B cell (primary cell): ENCODE data around the gene ZNF260. TPM values are rescaled to one million over a fixed set of nuclear protein-coding genes. Genes with fewer than 3 reads are reported as not detected.

Experiments
- ATAC-seq: fragments of 200-7000 bp; cut with Tn5 transposase; one replicate; pipeline ENCODE4 v1.10.0; 2021; ENCODE audit warnings: low read depth, mild to moderate bottlenecking, moderate number of reproducible peaks, moderate library complexity
- CTCF ChIA-PET: fragments of 350-600 bp; sonication (Branson Sonifier 250); formaldehyde crosslinking; loops from one replicate; lab custom pipeline; 2021; ENCODE audit warnings: antibody characterized with exemption, inconsistent platforms; lab: Charles Lee
- POLR2A ChIA-PET: fragments of 350-600 bp; sonication (Branson Sonifier 250); formaldehyde crosslinking; loops from one replicate; lab custom pipeline; 2021; ENCODE audit warnings: antibody characterized with exemption; lab: Charles Lee
- DNase-seq: peaks from one replicate; pipeline ENCODE4 v3.0.0; 2013
- H2AFZ ChIP-seq: 2 replicates; pipeline ENCODE4 v1.6.1; 2012; ENCODE audit warnings: mild to moderate bottlenecking, low read depth, low read length; ENCODE audit not compliant: insufficient read depth, poor library complexity, severe bottlenecking
- H3K27ac ChIP-seq, 2 donors: 1 replicate in 1 of 2; 2 replicates in 1 of 2; pipeline ENCODE4 v1.5.1; 2012 to 2013; ENCODE audit warnings: low read length in 2 of 2, mild to moderate bottlenecking in 2 of 2, moderate library complexity in 1 of 2
- H3K27me3 ChIP-seq, 4 experiments: fragments of 200-600 bp in 1 of 4; sonication (generic) in 1 of 4; replicated peaks in 1 of 4; 1 replicate in 2 of 4; 2 replicates in 2 of 4; pipeline versions ENCODE4 v1.6.1 to v1.7.0; 2013 to 2016; ENCODE audit warnings: low read length in 3 of 4, mild to moderate bottlenecking in 2 of 4, mixed read lengths in 1 of 4, moderate library complexity in 1 of 4; ENCODE audit not compliant: insufficient read depth in 4 of 4, control insufficient read depth in 3 of 4; ENCODE audit errors: control extremely low read depth in 1 of 4
- H3K36me3 ChIP-seq, 2 experiments: replicated peaks in 1 of 2; 1 replicate in 1 of 2; 2 replicates in 1 of 2; pipeline versions ENCODE4 v1.6.1 to v1.7.1; 2013; ENCODE audit warnings: low read length in 1 of 2; ENCODE audit not compliant: insufficient read depth in 2 of 2, control insufficient read depth in 1 of 2; ENCODE audit errors: control extremely low read depth in 1 of 2, extremely low read depth in 1 of 2
- H3K4me1 ChIP-seq, 2 donors: fragments of 200-600 bp in 1 of 2; sonication (generic) in 1 of 2; 1 replicate in 1 of 2; 2 replicates in 1 of 2; pipeline versions ENCODE4 v1.5.1 to v1.6.1; 2013 to 2017; ENCODE audit warnings: low read length in 2 of 2; ENCODE audit not compliant: control insufficient read depth in 2 of 2, insufficient read depth in 2 of 2
- H3K4me2 ChIP-seq: replicated peaks from 2 replicates; pipeline ENCODE3; 2012; ENCODE audit warnings: mild to moderate bottlenecking, low read depth, low read length; ENCODE audit not compliant: poor library complexity, severe bottlenecking
- H3K4me3 ChIP-seq, 5 experiments: fragments of 200-600 bp in 1 of 5; sonication (generic) in 1 of 5; 1 replicate in 3 of 5; 2 replicates in 2 of 5; pipeline versions ENCODE4 v1.5.1 to v1.7.0; 2011 to 2016; ENCODE audit warnings: low read length in 4 of 5, mild to moderate bottlenecking in 4 of 5, low read depth in 2 of 5, control low read depth in 1 of 5, moderate library complexity in 1 of 5; ENCODE audit not compliant: insufficient read depth in 1 of 5; ENCODE audit errors: control extremely low read depth in 1 of 5, extremely low read depth in 1 of 5
- H3K79me2 ChIP-seq: fragments of 200-600 bp; sonication (generic); one replicate; pipeline ENCODE4 v1.6.0; 2016; ENCODE audit warnings: low read length; ENCODE audit not compliant: control insufficient read depth, insufficient read depth
- H3K9ac ChIP-seq: fragments of 200-600 bp; sonication (generic); 2 replicates; pipeline ENCODE4 v1.6.1; 2017; ENCODE audit warnings: mild to moderate bottlenecking, low read length, moderate library complexity
- H3K9me3 ChIP-seq, 3 donors: one replicate each; pipeline versions ENCODE4 v1.6.1 to v1.7.1; 2013; ENCODE audit warnings: low read length in 2 of 3; ENCODE audit not compliant: control insufficient read depth in 2 of 3, insufficient read depth in 1 of 3; ENCODE audit errors: control extremely low read depth in 1 of 3
- H4K20me1 ChIP-seq: 2 replicates; pipeline ENCODE4 v1.6.0; 2012; ENCODE audit warnings: mild to moderate bottlenecking, low read length; ENCODE audit not compliant: insufficient read depth, control insufficient read depth, poor library complexity, severe bottlenecking
- H3K27ac Mint-ChIP-seq: one replicate; pipeline ENCODE4 v1.8.0; 2021; ENCODE audit warnings: mixed read lengths
- H3K27me3 Mint-ChIP-seq: one replicate; pipeline ENCODE4 v1.8.0; 2021; ENCODE audit warnings: mixed read lengths
- H3K4me1 Mint-ChIP-seq: one replicate; pipeline ENCODE4 v1.8.0; 2021; ENCODE audit warnings: mixed read lengths
- H3K4me3 Mint-ChIP-seq: one replicate; pipeline ENCODE4 v1.8.0; 2021; ENCODE audit warnings: mixed read lengths
- H3K9me3 Mint-ChIP-seq: one replicate; pipeline ENCODE4 v1.8.0; 2022; ENCODE audit warnings: mixed read lengths; ENCODE audit not compliant: insufficient read depth
- WGBS: methylation state at CpG from one replicate; pipeline ENCODE4 v1.1.5; 2013; ENCODE audit warnings: missing lambda C conversion rate; ENCODE audit not compliant: insufficient coverage; 5-methylcytosine and 5-hydroxymethylcytosine counted together
- intact Hi-C: fragments of 100-400 bp; cut with micrococcal nuclease; formaldehyde crosslinking; loops from one replicate; pipeline ENCODE4 v1.10.0; 2022
- polyA minus RNA-seq: library from RNA; depleted of rRNA, polyadenylated mRNA; stranded (reverse); fragments of >200 nt; gene quantifications from 2 replicates; pipeline ENCODE4 v1.2.3, GENCODE V29; 2012
- polyA plus RNA-seq: library from polyadenylated mRNA; depleted of rRNA; stranded (reverse); fragments of >200 nt; gene quantifications from 2 replicates; pipeline ENCODE4 v1.2.3, GENCODE V29; 2012
- total RNA-seq, 2 donors: library from RNA; stranded (reverse); fragments of 120-200 nt in 1 of 2; gene quantifications; 1 replicate in 1 of 2; 2 replicates in 1 of 2; pipeline versions ENCODE4 v1.2.3 to v1.2.4, GENCODE V29; 2013 to 2022
- TF ChIP-seq, protein P1 (sequence below): fragments of 200-600 bp; IDR thresholded peaks from one replicate; pipeline ENCODE4 v1.8.0; 2022; ENCODE audit warnings: antibody characterized with exemption, mild to moderate bottlenecking

ZNF260 gene
- total RNA-seq: 13.2 and 20.4 TPM in 2 replicates
- total RNA-seq (2013): 18.6 TPM
- polyA plus RNA-seq: 2.7 and 3.0 TPM in 2 replicates
- polyA minus RNA-seq: 2.9 and 5.9 TPM in 2 replicates

DNA sequence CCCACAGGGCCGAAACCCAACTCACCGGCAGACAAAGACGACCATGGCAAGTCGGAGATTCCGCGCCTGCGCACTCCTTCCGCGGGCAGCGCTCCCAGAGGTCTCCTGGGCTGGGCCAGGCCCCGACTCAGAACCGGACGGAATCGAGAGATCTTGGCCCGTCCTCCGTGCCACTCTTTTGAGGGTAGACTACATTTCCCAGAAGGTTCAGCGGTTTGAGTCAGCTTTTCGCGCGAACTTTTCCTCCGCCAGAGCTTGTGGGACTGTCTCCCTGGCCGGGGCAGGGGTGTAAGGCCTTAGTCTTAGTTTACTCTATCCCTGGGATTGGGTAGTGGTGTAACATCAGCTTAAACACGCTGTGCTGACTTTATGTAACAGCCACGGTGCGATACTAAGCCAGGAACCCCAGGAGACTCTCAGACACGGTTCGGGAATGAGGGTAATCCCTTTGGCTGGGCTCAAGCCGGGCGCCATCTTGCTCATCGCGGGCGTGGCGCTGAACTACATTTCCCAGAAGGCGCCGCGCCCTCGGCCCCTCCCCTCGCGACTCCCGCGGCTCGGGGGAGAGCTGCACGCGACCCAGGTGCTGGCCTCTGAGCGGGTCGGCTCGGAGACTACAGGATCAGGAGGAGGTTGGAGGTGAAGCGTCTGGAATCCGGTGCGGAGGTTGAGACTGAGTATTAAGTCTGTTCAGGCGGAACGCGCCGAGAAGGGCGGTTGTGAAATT lies at the start of gene ZNF260:
ZNF260 (minus strand) TSS at position 78 of the 727 bp plus-strand sequence. CDS start 13,033 bp downstream, outside the sequence.
- H3K4me2 ChIP-seq: peak within 1 kb of the TSS; percentile 87
- H3K27ac ChIP-seq: peak within 1 kb of the TSS; percentile 86 to 88
- no peaks in the 10 kb centered on the region for H3K27me3 ChIP-seq
- H3K4me3 ChIP-seq: peak within 1 kb of the TSS; percentile 67 to 96 (median 81)
- no peaks in the 10 kb centered on the region for H3K27me3 Mint-ChIP-seq
- TF ChIP-seq, protein P1, sequence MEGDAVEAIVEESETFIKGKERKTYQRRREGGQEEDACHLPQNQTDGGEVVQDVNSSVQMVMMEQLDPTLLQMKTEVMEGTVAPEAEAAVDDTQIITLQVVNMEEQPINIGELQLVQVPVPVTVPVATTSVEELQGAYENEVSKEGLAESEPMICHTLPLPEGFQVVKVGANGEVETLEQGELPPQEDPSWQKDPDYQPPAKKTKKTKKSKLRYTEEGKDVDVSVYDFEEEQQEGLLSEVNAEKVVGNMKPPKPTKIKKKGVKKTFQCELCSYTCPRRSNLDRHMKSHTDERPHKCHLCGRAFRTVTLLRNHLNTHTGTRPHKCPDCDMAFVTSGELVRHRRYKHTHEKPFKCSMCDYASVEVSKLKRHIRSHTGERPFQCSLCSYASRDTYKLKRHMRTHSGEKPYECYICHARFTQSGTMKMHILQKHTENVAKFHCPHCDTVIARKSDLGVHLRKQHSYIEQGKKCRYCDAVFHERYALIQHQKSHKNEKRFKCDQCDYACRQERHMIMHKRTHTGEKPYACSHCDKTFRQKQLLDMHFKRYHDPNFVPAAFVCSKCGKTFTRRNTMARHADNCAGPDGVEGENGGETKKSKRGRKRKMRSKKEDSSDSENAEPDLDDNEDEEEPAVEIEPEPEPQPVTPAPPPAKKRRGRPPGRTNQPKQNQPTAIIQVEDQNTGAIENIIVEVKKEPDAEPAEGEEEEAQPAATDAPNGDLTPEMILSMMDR: no peak
- peak within 1 kb of the TSS; percentile 100 for H3K4me3 Mint-ChIP-seq
- intact Hi-C loops: loop anchor here (1.0 to 10.0 kb wide), 16 partner anchors 39 to 1066 kb away; partner anchors contain the start of genes TBCB, ZFP14, ZNF345 and ZNF461
- peaks cover 0 to 7% of the 10 kb centered on the region in 2 experiments for H3K36me3 ChIP-seq
- ATAC-seq (peak; percentile 90), DNase-seq (peak; percentile 95)
- ChIA-PET POLR2A (interaction anchor here (0.5 to 2.5 kb wide), 10 partner anchors 24 to 689 kb away, joined by 3 to 25 read pairs (median 5); partner anchors contain the start of genes ZFP14, ZNF146, ZNF382 and ZNF383), CTCF (interaction anchor here (1.0 to 1.5 kb wide), 3 partner anchors 39 to 112 kb away, joined by 3 to 4 read pairs (median 3); partner anchors contain the start of genes ZNF382 and ZNF566)
- H3K4me1 ChIP-seq: peaks cover 16 to 19% of the 10 kb centered on the region in 2 donors
- peaks cover 52% of the 10 kb centered on the region for H3K79me2 ChIP-seq
- H3K9ac ChIP-seq: peak within 1 kb of the TSS; percentile 77
- peaks cover 22% of the 10 kb centered on the region for H3K4me1 Mint-ChIP-seq
- H4K20me1 ChIP-seq: no peaks in the 10 kb centered on the region
- H3K27ac Mint-ChIP-seq: peak within 1 kb of the TSS; percentile 96
- H2AFZ ChIP-seq: peak within 1 kb of the TSS; percentile 97
- peaks cover 3 to 46% (median 12%) of the 10 kb centered on the region in 3 donors for H3K9me3 ChIP-seq
- WGBS: 0% methylated on average over 54 of the region's 55 CpGs
- H3K9me3 Mint-ChIP-seq: peaks cover 10% of the 10 kb centered on the region
